Stimulated activated CD4-positive, alpha-beta T cell treated with anti-CD3 and anti-CD28 coated beads, Interleukin-12 subunit alpha, Interleukin-12 subunit beta, amount 100 ng/mL, for 24 hours (primary cell): ENCODE results near the gene SYT8.

Experiments
- DNase-seq, 2 experiments: peaks; one replicate each; pipeline ENCODE4 v3.0.0-alpha.2; 2020; ENCODE audit warnings: low read depth in 2 of 2

Gene SYT8

DNA sequence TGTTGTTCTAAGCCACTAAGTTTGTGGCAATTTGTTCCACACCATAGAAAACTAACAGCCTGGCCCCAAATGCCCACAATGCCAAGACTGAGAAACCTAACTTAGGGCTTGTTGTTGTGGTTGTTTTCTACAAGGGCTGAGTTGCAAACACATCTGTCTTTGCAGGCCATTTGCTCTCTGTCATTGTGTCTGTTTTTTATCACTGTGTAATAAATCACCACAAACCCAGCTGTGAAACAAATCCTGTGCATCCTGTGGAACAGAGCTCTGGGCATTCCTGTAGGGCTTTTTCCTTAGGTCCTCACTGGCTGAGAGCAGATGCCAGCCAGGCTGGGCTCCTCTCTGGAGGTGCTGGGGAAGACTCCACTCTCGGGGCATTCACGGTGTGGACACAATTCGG lies 15.7 kb upstream of the SYT8 start:
- no peak for DNase-seq

DNA sequence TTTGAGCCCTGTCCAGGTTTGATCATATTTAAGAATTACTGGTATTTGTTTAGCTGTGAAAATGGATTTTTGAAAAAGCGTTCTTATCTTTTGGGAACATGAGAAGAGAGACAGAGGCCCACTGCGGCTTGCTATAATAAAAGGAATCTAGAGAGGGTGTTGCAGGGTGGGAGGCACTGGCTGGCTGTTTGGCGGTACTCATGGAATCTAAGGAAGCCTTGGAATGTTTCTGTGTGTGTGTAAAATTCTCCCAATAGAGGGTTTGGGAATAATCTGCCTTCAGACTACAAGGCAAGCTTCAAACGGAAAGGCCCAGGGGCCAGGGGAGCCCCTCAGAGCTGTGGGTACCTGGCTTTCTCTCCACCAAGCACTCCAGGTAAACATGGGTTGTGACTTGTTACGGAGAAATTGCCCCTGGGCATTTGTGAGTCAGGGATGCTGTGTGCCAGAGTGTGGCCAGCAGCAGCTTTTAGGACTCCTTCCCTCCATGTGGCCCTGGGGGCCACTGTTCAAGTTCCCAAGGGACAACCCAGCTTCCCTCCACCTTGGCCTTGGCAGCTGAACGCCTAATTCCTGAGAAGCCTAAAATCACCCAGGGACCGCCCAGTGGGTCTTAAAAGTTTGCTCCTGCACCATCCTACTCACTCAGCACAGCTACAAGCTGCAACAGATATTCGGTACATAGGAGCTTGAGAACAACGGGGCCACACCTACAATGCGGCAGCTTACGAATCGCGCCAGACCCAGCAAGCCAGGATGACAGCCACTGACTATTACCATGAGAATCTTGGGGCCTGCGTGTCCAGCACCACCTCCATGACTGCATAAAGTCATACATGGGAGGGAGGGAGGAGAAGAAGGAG lies 14.1 kb upstream of the SYT8 start:
- no peak for DNase-seq

DNA sequence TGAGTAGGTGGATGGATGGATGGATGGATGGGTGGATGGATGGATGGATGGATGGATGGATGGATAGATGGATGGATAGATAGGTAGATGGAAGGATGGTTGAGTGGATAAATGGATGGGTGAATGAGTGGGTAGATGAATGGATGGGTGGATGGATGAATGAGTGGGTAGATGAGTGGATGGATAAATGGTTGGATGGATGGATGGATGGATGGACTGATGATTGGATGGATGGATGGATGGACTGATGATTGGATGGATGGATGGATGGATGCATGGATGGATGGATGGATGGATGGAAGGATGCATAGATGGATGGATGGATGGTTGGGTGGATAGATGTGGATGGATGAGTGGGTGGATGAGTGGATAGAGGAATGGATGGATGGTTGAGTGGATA lies 13.2 kb upstream of the SYT8 start:
- no peak for DNase-seq

DNA sequence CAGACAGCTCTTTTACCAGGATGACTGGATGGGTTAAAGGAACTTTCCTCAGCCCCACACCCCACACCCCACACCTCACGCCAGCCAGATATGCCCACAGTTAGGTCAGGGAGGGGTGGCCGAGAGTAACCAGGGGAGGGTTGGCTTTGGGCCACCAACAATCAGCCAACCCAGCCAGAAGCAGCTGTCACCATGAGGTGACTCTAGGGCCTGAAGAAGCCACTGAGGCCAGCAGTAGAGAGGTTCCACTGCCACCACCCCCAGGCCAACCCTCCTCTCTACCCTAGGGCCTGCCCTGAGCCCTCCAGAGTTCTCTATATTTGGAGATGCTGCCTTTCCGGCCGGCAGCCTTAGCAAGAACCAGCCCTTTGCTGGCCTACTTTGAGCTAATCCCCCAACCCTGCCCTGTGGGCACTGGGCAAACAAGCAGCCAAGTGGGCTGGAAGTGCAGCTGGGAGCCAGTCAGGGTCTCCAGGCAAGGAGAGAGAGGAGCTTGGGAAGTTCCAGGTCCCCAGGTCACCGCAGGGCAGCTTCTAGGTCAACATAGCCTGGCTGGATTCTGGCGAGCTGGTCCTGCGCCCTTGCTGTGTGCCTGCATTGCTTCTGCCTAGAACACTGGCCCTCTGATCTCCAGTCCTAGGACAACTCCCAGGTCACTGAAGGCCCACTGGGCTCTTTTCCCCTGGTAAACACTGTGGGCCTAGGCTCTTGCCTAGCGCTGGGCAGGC lies 12.0 kb upstream of the SYT8 start:
- DNase-seq = no peak

DNA sequence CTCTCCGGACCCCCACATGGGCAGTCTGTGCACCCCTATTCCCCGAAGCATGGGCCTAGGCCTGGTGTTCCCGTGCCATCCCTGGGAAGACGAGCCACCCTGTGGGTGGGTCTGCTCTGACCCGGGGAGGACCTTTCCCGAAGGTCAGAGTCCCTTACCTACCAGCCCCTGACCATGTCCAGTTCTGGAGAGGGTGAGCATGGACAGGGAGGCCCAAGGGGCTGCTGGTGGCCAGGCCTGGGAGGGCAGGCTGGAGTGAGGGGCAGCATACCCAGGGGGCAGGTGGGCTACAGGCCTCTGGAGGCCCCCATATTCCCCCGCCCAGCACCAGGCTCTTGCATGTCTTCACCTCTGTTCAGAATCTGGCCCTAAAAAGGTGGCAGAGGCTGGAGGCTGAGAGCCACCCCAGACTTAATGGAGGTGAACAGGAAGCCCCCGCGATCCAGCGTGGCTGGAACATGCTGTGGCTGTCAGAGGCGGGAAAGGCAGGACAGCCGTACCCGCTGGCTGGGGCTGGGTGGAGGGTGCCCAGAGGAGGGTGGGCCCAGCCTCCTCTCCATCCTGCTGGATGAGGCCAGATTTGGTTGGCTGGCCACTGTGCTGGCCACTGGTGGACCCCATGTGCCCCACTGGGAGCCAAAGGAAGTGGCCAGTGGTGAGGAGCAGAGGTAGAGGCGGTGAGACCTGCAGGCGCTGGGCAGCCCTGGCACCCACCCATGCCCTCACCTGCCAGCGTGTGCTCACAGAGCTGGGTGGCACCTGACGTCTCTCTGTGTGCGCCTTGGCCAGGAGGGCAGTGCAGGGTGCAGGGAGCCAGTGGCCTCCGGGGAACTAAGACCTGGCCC lies 11.2 kb upstream of the SYT8 start:
- no peak for DNase-seq

DNA sequence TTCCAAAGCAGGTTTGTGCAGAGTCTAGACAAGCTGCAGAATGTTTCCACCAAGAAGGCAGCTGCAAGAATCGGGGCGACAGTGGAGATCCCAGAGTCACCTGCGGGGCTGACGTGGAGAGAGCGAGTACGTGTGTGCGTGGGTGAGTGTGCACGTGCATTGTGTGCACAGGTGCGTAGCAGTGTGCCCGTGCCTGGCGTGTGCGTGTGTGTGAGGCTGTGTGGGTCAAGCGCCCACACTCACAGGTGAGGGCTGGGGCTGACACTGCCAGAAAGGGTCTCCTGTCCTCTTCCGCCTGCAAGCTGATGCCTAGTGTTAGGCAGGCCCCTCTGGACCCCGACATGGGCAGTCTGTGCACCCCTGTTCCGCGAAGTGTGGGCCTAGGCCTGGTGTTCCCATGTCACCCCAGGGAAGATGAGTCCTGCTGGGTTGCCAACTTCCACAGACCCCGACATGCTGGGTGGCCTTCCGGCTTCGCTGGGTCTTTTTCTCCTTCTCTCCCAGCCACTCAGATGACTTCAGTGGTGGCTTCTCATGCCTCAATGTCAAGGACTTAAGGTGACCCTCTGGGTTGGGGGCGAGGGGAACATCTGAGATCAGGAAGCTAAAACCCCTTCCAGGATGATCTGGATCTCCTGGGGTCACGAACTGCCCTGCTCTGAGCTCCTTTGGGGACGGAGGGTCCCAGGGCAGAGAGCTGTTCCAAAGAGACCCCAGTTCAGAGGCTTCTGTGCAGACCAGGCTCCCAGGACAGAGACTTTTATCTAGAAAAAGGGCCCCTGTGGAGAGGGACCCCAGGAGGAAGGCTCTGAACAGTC lies 10.4 kb upstream of the SYT8 start:
- DNase-seq = no peak

DNA sequence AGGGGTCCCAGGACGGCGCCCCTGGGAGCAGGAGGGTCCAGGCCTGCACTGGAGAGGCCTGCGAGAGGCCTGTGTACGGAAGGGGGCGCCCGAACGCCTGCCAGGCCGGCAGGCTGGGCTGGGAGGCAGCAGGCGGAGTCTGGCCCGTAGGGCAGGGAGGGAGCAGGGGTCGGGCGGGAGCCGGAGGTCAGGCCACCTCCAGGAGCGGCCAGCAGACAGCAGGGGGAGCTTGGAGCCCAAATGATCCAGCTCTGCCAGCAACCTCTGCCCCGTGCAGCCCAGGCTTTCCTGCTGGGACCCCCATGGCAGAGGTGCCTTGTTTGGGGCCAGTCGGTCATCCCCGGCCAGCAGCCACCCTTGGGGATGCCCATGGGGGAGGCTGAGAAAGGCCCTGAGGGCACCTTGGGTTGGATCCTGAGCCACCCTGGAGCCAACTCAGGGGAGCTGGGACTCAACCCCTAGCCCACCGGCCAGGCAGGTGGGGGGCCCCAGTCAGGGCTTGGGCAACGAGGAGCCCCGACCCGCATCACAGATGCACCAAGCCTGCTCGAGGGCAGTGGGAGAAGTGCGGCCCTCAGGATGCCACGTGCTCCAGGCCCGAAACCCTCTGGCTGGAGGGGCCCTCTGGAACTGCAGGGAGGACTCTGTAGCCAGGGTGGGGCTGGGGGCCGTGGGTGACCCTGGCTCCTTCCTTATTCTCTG lies 9.6 kb upstream of the SYT8 start:
- DNase-seq = no peak

DNA sequence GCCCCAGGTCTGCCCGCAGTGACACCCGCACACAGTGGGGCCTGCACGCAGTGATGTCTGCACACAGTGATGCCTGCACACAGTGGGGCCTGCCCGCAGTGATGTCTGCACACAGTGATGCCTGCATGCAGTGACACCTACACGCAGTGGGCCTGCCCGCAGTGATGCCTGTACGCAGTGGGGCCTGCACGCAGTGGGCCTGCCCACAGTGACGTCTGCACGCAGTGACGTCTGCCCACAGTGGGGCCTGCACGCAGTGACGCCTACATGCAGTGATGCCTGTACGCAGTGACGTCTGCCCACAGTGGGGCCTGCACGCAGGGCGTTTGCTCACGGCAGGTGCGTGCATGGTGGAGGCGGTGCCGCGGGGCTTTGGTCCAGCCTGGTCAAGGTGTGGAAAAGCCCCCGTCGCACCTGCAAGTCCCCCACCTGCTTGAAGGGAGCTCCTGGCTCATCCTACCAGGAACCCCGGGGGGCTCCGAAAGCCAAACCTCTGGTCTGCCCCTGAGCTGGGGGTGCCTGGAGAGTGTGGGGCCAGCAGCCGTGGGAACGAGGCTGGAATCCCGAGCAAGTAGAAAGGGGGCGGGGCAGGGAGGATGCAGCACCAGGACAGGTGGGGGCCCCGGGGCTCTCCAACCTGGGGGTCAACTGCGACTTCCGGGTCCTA lies 8.9 kb upstream of the SYT8 start:
- DNase-seq = no peak

DNA sequence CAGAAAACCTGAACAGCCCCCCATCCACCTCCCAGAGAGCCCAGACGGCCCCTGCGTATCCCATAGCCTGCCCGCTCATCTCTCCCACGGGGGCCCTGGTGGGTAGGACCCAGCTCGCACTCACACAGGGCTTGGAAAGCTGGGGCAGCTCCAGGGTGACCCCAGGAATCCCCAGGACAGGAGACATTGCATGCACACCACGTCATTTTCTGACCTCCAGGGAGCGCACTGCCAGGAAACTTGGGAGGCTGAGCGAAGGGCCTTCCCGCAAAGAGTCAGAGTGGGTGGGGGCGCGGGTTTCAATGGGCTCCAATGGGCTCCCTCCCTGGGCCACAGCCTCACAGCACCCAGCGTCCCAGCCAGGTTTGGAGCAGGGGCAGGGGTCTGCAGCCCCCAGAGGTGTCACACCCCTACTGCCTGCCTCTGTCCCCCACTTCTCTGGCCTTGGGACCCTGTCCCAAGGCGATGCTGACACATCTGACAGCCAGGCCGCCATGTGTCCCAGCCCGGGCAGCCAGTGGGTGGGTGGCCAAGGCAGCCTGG lies 8.2 kb upstream of the SYT8 start:
- no peak for DNase-seq

DNA sequence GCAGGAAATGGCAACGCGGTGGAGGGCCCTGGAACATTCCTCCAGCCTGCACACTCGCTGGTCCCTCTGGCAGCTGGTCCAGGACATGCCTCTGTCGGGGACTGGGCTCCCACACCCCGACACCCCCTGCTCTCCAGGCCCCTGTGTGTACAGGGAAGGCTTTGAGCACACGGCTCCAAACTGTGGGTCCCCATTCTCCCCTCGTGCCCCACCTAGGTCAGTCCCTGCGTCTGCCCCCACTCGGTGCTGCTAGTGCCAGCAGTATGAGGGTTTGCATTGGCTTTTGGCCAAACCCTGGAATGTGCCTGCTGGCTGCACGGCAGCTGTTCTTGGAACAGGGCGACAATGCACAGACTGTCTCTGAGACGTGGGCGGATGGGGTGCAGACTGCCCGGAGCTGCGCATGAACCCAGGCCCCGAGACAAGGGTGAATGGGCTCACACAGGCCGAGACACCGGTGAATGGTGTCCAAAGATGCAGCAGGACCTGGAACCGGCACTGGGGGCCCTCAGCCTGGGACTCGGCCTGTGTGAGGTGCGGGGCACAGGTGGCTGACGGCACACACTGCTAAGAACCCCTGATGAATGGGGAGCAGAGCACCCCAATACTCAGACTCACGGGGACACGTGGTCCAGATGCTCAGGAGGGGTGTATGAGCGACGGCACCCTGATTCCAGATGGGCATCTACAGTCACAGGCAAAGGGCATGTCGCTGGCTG lies 7.5 kb upstream of the SYT8 start:
- no peak for DNase-seq

DNA sequence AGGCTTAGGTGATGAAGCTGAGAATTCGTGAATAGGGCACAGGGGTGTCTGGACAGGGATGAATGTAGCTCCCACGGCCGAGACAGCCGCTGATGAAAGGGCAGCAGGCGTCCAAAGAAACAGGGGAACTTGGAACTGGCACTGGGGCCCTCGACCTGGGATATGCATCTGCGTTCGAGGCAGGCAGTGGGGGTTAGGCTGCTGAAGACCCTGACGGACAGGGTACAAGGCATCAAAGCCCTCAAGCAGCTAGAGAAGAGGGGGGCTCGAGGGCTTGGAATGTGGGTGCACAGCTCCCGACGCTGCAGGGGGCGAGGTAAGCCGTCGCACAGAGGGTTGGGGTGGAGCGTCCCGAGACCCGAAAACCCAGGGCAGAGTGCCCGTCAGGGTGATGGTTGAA lies 6.9 kb upstream of the SYT8 start:
- no peak for DNase-seq

DNA sequence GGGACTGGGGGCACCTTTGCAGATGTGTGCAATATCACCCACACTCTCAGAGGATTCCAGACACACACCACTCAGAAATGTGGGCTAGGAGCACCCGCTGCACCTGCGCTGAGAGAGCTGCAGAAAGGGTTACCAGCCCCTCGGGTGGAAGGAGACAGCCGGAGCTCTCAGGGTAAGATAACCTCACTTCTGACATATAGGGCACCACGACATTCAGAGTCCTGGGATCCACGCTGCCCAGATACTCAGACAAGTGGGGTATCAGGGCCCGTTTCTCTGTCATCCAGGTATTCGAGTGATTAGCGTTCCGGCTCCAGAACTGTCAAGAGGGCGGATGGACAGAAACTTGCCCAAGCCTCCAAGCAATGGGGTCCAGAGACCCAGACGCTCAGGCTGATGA lies 6.2 kb upstream of the SYT8 start:
- no peak for DNase-seq

DNA sequence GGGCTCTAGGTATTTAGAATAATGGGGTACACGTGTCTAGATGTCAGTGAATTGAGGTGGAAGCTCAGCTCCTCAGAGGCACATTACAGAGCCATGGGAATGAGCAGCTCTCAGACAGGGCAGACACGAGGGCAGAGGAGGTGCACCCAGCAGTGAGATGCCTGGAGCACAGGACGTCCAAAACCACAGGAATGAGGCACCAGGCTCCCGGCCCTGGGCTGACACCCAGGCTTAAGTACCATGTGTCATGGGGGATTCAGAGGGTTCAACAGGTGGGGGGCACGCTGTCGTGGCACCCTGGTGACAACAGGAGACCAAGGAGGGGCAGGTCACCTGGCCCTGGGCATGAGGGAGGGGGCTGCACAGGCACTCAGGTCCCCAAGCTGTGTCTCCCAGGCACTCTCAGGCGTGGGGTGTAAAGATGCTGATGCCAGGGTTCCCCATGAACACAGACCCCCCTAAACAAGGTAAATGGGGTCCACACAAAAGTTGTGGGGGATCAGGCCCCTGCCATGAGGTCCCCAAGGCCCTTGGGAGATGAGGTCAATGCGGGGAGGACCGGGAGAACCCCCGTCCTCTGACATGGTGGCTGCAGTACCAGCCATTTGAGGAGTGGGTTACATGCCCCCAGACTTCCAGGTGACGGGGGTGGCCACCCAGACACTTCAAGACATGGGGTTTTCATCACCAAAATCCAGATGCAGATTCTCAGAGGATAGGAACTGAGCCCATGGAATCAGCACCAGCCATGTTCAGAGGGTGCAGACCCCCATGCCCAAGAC lies 5.6 kb upstream of the SYT8 start:
- no peak for DNase-seq

DNA sequence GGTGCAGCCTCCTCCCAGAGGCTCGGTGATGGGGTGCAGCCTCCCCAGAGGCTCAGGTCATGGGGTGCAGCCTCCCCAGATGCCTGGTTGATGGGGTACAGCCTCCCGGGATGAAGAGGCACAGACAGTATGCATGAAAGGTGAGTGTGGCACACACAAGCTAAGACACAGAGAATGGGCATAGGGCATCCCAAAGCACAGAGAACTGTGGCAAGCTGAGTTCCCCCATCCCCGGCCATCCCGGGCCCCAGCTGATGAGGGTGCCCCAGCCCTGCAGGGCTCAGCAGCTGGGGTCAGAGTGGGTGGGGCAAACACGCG lies 4.8 kb upstream of the SYT8 start:
- DNase-seq = no peak

DNA sequence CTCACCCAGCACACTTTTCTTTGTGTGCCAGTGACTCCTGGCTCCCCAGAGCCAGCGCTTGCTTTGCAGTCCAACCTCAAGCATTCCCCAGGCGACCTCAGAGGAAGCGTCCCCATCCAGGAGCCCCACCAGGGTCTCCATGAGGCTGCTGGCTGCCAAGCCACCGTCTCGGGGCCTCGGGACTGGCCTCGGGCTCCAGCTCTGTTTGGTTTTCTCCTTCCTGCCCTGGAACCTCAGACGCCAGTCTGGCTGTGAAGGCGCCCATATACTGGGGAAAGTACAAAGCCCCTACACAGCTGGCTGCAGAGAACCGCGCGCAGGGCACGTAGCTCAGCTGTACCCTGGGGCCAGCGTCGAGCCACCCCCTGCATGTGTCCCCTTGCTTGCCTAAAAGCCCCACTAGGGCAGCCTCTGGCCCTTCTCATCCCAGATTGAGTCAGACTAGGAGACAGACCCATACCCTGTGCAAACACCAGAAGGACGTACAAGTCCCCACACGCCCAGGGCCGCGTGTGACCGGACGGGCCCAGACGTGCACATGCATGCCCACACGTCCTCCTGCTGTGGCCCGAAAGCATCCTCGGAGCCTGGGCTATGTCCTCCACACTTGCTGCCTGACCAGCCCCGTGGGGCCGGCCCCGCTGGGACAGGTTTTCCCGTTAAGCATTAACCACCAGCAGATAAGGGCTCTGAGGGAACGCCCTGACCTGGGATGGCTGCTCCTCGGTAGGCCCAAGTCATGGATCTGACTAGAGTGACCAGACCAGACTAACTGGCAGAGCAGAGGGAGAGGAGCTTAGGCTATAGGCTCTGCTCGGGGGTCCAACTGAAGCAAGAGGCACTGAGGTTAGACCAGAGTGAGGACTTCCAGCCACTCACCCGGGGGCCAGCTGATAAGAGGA lies 4.2 kb upstream of the SYT8 start:
- DNase-seq = no peak

DNA sequence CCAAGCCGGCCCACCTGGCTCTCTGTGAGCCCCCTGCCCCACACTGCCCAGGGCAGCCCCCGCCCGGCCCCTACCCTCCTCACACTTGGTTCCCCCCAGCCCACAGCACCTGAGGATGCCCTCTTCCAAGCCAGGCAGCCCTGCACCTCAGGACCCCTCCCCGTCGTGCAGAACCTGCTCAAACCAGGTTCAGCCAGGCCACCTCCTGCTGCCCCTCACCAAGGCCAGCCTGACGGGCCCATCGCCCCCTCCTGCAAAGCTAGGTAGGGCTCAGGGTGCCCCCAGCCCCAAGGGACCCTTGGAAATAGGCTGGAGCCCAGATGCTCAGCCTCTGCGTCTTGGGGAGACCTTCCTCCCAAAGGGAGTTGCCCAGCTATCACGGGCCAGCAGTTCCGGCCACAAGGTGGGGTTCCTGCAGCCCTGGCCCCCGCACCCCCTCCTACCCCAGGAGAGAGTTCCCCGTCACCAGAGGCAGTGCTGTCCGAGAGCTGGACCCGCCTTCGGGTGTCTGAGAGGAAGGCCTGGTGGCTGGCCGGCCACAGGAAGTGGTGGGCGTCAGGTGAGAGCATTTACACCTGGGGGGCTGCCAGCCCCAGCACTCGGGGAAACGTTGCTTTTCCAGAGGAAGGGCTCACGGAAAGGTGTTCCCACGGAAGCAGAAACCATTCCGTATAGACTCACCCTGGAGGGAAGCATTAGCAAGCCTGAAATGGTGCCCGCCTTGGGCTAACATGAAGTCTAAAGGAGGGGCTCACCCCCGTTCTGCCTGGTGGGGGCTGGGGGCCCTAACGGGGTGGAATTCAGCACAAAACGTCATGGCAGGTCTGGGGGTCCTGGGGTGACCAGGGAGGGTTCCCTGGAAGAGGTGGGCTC lies 3.2 kb upstream of the SYT8 start:
- no peak for DNase-seq
